Measurements from ENCODE around the gene AGPAT2. TPM values are rescaled to one million over a fixed set of nuclear protein-coding genes. Genes with fewer than 3 reads are reported as not detected.

The AGPAT2 gene
- total RNA-seq, 2 experiments from 2014 or later, result 3.6 to 4.0 TPM

- ChIA-PET CTCF (no interaction called here), POLR2A (no interaction called here)
- intact Hi-C loops (cut with DNase I, micrococcal nuclease), result no loop called here
- no peak overlapping the region for H3K27ac Mint-ChIP-seq
- no peaks in the 10 kb centered on the region for H3K27me3 Mint-ChIP-seq
- no peak for DNase-seq
- Histone ChIP-seq H3K27ac (ENCODE audit: low read depth in 1 of 2, low read length in 2 of 2) (no peak overlapping the region), H3K36me3 (ENCODE audit: insufficient read depth, low read length) (no peaks in the 10 kb centered on the region), H3K27me3 (ENCODE audit: control insufficient read depth in 1 of 2, insufficient read depth in 2 of 2, low read length in 2 of 2) (no peaks in the 10 kb centered on the region), H3K4me1 (ENCODE audit: insufficient read depth, low read length) (peaks cover 7% of the 10 kb centered on the region), H3K9me3 (ENCODE audit: control insufficient read depth in 1 of 2, insufficient read depth in 1 of 2, low read length in 2 of 2) (no peaks in the 10 kb centered on the region), H3K4me3 (ENCODE audit: low read length) (no peak overlapping the region)
- ATAC-seq (ENCODE audit: poor library complexity), result no peak
- H3K4me1 Mint-ChIP-seq (ENCODE audit: low read depth), result no peaks in the 10 kb centered on the region
- no peaks in the 10 kb centered on the region for H3K36me3 Mint-ChIP-seq (ENCODE audit: low read depth)
- no peaks in the 10 kb centered on the region for H3K9me3 Mint-ChIP-seq
- no peak overlapping the region for H3K4me3 Mint-ChIP-seq
- TF ChIP-seq CTCF (IDR thresholded peaks at IDR 0.05), result no peak
Measured at GRCh38 chr9:136733611-136734010, 46.4 kb upstream of the AGPAT2 start.

GRCh38 chr9:136732444-136733178 is 45.4 kb upstream of the AGPAT2 start:
- TF ChIP-seq CTCF (IDR thresholded peaks at IDR 0.05), result no peak
- H3K27me3 ChIP-seq (ENCODE audit: control insufficient read depth in 1 of 2, insufficient read depth in 2 of 2, low read length in 2 of 2), result no peaks in the 10 kb centered on the region
- peaks cover 12% of the 10 kb centered on the region for H3K4me1 ChIP-seq (ENCODE audit: insufficient read depth, low read length)
- no peak overlapping the region for H3K4me3 Mint-ChIP-seq
- H3K9me3 ChIP-seq (ENCODE audit: control insufficient read depth in 1 of 2, insufficient read depth in 1 of 2, low read length in 2 of 2), result no peaks in the 10 kb centered on the region
- no peaks in the 10 kb centered on the region for H3K36me3 ChIP-seq (ENCODE audit: insufficient read depth, low read length)
- intact Hi-C loops (cut with DNase I, micrococcal nuclease), result no loop called here
- no peak for DNase-seq
- H3K9me3 Mint-ChIP-seq, result no peaks in the 10 kb centered on the region
- no peak overlapping the region for H3K4me3 ChIP-seq (ENCODE audit: low read length)
- no peak overlapping the region for H3K27ac Mint-ChIP-seq
- no peak for ATAC-seq (ENCODE audit: poor library complexity)
- H3K27me3 Mint-ChIP-seq, result peaks cover under 1% of the 10 kb centered on the region
- POLR2A ChIA-PET, result no interaction called here
- H3K27ac ChIP-seq (ENCODE audit: low read depth in 1 of 2, low read length in 2 of 2), result no peak overlapping the region
- CTCF ChIA-PET, result no interaction called here
- H3K36me3 Mint-ChIP-seq (ENCODE audit: low read depth), result peaks cover 2% of the 10 kb centered on the region
- peaks cover under 1% of the 10 kb centered on the region for H3K4me1 Mint-ChIP-seq (ENCODE audit: low read depth)

GRCh38 chr9:136729926-136730325 is 42.7 kb upstream of the AGPAT2 start:
- Mint-ChIP-seq H3K4me1 (ENCODE audit: low read depth) (peaks cover 12% of the 10 kb centered on the region), H3K27me3 (peaks cover 7% of the 10 kb centered on the region), H3K9me3 (no peaks in the 10 kb centered on the region), H3K27ac (peak overlapping the region; percentile 44), H3K36me3 (ENCODE audit: low read depth) (peaks cover 27% of the 10 kb centered on the region), H3K4me3 (peak overlapping the region; percentile 73)
- Histone ChIP-seq H3K9me3 (ENCODE audit: control insufficient read depth in 1 of 2, insufficient read depth in 1 of 2, low read length in 2 of 2) (no peaks in the 10 kb centered on the region), H3K27ac (ENCODE audit: low read depth in 1 of 2, low read length in 2 of 2) (no peak overlapping the region), H3K4me1 (ENCODE audit: insufficient read depth, low read length) (peaks cover 37% of the 10 kb centered on the region), H3K4me3 (ENCODE audit: low read length) (no peak overlapping the region), H3K27me3 (ENCODE audit: control insufficient read depth in 1 of 2, insufficient read depth in 2 of 2, low read length in 2 of 2) (no peaks in the 10 kb centered on the region), H3K36me3 (ENCODE audit: insufficient read depth, low read length) (peaks cover 19% of the 10 kb centered on the region)
- intact Hi-C loops (cut with DNase I, micrococcal nuclease), result loop anchor here in 1 of 2 experiments (2.0 to 5.0 kb wide), 3 partner anchors 183 to 319 kb away; partner anchors contain the start of genes ENTR1, NOTCH1 and PMPCA
- ChIA-PET CTCF (no interaction called here), POLR2A (interaction anchor here (0.6 to 1.3 kb wide), 2 partner anchors 12 to 62 kb away, joined by 4 read pairs; no protein-coding TSS in a partner anchor)
- ATAC-seq (ENCODE audit: poor library complexity), result no peak
- DNase-seq, result no peak
- no peak for TF ChIP-seq CTCF (IDR thresholded peaks at IDR 0.05)

Data from CD4-positive, alpha-beta T cell (primary cell).